SK-N-DZ (cell line): ENCODE results near the gene SIRT7. TPM values are rescaled to one million over a fixed set of nuclear protein-coding genes. Genes with fewer than 3 reads are reported as not detected.

Source experiments
- DNase-seq: peaks from one replicate; pipeline ENCODE4 v3.0.0-alpha.2; 2015; ENCODE audit warnings: low spot score
- polyA plus RNA-seq, 2 experiments: library from polyadenylated mRNA; depleted of rRNA; stranded (reverse); fragments of >200 nt; gene quantifications; 2 replicates each; pipeline ENCODE4 v1.2.3, GENCODE V29; 2014

Gene SIRT7, protein sequence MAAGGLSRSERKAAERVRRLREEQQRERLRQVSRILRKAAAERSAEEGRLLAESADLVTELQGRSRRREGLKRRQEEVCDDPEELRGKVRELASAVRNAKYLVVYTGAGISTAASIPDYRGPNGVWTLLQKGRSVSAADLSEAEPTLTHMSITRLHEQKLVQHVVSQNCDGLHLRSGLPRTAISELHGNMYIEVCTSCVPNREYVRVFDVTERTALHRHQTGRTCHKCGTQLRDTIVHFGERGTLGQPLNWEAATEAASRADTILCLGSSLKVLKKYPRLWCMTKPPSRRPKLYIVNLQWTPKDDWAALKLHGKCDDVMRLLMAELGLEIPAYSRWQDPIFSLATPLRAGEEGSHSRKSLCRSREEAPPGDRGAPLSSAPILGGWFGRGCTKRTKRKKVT
- 13.1 and 31.6 TPM in 2 replicates for polyA plus RNA-seq (2014; cell fraction: cytosol; rRNA removed)
- polyA plus RNA-seq (2014; cell fraction: nucleus; rRNA removed): 103 and 122 TPM in 2 replicates

DNA sequence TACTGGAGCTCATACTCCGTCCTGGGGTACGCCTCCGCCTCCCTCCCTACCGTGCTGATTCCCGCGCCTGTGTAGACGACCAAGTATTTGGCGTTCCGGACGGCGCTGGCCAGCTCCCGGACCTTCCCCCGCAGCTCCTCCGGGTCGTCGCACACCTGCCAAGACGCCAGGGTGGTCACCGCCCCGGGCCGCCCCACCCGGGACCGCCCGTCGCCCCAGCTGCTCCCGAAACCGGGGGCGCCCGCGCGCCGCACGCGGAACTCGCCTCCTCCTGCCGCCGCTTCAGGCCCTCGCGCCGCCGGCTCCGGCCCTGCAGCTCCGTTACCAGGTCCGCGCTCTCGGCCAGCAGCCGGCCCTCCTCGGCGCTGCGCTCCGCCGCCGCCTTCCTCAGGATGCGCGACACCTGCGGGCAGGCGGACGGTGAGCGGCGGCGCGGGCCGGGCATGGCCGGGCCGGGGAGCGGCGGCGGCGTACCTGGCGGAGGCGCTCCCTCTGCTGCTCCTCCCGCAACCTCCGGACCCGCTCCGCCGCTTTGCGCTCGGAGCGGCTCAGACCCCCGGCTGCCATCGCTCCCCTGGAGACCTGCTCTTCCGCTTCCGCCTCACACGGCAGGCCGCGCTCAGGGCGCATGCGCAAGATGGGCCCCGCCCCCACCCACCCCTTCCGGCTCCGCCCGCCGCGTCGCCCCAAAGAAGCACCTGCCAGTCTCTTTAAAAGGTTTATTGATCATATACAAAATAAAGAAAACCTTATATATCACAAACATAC is at the start of gene SIRT7:
Gene SIRT7 (minus strand): TSS at position 612 of the 768 bp plus-strand sequence. CDS start 45 bp downstream, at position 567.
- peak; percentile 81 for DNase-seq

DNA sequence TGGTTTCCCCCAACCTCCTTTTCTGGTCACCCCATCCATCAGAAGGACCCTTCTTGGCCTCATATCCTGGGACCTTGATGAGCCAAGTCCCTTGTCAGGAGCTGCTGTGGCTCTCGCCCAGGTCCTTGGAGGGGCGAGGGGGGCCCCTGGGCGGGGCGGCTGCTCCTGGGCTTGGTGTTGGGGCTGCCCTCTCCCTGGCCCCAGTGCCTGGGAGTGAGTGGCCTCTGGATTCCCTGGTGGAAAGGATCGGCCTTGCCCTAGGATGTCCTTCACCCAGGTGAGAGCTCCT is 49.2 kb upstream of the SIRT7 start:
- no peak for DNase-seq

DNA sequence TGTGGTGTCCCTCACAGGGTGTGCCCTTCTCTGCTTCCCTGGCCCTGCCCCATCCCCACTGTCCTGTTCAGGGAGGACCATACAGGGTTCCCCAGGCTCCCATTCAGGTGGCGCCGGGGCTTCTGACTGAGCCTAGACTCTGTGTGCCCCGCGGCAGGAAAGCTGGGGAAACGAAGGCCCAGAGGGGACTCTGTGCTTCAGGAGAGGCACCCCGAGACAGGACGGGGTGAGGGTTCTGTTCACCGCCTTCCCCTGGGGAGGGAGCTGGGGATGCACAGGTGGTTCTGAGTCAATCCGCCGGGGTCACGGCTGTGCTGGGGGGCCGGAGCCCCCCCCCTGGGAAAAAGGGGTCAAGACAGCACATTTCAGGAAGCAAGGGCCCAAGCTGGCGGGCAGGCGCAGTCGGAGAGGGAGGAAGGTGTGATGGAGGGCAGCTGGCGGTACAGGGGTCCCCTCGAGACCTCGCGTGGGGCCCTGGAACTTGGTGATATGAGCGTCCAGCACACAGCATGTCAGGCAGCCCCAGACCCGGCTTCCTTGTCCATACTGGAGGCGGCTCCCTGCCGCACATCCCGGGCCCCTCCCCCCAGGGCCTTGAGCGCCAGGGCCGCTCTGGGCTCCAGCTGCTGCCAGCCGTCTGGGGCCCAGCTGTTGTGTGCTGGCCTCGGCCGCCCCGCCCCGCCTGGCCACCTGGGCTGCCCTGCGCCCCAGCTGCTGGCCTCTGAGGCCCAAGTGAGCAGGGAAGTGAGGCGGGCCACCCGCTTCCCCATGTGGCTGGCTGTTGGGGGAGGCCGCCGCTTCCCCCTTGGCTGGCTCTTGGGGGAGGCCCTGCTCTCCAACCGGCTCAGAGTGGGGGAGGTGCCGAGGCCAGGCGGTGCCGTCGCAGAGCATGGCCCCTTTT is 48.6 kb upstream of the SIRT7 start:
- DNase-seq: peak; percentile 92

DNA sequence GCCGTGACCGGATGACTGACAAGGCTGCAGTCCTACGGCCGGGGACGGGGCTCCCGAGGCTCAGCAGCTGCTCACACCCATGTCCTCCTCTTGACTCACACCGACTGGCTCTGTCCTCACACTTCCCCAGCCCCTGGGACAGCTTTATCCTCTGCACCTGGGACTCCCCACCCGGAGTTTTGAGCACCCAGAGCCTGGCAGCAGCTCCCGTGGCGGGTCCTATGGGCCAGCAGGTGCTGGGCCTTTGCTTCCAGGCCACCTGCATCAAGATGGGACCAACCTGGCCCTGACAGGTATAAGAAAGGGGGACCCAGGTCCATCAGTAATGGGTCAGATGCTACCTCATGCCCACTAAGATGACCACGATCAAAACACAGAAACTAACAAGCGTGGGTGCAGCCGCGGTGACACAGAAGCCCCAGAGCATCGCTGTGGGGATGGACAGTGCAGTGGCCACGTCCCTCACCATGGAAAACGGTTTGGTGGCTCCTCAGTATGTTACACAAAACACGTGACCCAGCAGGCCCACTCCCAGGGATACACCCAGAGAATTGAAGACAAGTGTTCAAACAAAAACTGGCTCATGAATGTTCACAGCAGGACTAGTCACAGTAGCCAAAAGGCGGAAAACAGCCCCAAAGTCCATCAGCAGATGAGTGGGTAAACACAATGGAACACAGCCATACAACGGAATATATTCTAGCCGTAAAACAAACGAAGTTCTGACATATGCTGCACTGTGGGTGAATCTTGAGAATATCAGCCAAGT is 46.3 kb upstream of the SIRT7 start:
- DNase-seq: no peak

DNA sequence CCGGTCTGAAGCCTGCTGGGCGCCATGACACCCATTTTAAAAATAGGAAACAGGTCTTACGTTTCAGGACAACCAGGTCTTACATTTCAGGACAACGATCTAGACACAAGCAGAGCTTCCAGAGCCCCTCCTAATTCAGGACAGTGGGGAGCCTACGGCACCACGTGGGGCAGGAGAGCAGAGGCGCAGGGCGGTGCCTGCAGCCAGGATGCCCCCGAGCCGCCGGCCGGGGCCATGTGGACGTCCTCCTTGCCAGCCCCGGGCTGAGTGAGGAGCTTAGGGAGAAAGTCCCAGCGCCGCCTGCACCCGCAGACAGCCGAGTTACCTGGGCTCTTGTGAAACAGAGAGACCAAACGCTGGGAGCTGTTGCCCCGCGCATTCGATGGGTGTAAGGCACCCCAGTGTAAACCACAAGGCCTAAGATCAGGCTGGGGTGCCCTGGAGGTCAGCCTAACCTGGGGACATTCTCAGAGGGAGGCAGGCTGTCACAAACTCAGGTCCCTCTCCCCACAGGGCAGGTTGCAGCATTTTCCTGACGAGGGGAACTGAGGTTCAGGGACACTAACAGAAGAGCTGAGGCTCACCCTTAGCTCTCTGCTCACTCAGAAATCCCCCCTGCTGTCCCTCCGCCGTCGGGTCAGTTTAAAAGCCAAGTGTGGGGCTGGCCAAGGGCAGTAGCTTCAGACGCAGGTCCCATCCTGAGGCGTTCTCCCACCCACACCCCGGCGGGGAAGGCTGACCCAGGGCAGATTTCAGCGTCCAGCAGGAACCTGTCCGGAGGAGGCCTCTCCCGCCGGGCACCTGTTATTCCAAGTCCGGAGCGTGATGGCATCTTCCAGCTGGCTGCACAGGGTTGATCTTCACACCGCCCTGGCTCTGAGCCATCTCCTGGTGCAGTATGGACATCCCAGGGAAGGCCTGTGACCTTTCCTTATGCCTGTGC is 44.8 kb upstream of the SIRT7 start:
- no peak for DNase-seq

DNA sequence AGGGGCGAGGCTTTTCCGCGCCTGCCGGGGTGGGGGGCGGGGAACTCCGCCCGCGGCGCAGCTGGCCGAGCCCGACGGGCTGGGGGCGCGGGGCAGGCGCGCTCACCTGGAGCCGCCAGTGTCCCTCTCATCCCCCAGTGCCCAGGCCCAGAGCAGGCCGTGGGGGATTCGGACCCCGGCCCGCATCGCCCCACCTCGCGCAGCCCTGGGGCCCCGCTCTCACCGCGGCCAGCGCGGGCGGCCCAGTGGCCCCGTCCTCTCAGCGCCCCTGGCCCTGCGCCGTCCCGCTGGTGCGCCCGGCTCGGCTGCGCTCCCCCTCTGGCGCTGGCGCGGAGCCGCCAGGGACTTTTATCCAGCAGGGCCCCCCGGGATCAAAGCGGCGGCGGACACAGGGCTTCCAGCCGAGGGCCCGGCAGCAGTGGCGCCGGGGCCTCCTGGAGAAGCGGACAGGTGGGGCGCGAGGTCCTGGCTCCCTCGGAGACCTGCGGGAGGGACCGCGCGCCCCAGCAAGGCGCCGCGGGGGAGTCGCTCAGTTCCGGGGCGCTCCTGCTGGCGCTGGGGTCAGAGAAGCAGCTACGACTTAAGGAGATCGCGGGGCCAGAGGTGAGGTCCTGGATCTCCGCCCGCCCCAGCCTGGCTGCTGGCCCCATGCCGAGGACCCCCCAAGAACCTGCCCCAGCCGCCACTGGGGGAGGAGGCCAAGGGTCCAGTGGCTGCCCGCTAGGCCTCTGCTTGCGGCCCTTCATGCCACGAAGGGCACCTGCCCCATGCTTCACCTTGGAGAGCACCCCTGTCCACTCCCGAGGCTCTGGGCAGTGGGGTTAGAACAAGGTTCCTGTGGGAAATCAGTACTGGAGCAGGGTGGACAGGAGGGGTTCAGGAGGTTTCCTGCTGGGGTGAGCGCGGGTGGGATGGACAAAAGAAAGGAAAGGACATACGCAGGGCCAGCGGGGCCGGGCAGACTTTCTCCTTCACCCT is 43.8 kb upstream of the SIRT7 start:
- DNase-seq: no peak

DNA sequence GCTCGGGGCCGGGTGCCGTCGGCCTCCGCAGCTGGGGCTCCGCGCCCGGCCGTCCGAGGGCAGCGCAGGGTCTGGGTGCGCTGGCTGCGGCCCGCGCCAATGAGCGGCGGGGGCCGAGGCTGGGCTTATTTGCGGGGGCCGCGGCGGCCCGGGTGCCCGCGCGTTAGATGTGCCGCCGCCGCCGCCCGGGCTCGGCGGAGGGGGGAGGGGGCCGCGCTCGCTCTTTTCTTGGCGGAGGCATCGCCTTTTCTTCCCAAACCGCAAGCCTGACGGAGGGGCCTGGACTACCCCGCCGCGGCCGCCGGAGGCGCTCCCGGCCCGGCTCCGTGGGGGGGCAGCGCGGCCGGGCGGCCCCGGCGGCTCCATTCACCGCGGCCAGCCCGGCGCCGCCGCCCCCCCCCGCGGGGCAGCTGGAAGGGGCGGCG is 43.1 kb upstream of the SIRT7 start, which contains the start of gene NOTUM:
Gene NOTUM (minus strand): TSS at position 101 of the 425 bp plus-strand sequence. CDS start 278 bp downstream, outside the sequence.
- no peak for DNase-seq

DNA sequence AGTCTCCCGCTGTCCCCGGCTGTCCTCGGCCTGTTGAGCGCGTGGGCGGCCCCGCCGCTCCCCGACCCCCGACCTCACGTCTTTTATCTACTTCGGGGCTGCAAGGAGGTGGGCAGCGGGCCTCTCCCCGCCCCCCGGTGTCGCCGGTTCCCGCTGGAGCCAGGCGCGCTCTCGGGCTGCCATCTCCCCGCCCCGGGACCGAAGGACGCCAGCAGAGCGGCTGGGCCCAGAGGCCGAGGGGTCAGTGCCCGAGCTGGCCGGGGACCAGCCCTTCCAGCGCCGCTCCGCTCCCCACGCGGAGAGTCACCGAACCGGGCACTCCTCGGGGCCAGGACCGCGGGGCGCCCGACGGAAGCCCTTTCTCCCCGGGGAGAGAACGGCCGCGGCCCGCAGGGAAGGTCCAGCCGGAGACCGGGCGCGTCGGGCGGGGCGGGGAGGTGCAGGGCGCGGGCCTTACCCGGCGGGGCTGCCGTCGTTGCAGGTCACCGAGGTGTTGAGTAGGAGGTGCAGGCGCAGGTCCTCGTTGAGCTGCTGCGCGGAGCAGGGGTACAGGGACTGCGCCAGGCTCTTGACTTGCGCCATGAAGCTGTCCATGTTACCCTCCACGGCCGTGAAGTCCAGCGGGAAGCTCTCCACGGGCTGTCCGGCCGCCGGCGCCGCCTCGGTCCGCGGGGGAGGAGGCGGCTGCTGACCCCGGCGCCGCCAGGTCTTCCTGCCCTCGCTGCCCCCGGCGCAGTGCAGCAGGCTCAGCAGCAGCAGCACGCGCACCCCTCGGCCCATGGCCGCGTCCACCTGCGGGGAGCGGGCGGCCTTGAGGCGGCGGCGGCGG is 42.4 kb upstream of the SIRT7 start:
- no peak for DNase-seq

DNA sequence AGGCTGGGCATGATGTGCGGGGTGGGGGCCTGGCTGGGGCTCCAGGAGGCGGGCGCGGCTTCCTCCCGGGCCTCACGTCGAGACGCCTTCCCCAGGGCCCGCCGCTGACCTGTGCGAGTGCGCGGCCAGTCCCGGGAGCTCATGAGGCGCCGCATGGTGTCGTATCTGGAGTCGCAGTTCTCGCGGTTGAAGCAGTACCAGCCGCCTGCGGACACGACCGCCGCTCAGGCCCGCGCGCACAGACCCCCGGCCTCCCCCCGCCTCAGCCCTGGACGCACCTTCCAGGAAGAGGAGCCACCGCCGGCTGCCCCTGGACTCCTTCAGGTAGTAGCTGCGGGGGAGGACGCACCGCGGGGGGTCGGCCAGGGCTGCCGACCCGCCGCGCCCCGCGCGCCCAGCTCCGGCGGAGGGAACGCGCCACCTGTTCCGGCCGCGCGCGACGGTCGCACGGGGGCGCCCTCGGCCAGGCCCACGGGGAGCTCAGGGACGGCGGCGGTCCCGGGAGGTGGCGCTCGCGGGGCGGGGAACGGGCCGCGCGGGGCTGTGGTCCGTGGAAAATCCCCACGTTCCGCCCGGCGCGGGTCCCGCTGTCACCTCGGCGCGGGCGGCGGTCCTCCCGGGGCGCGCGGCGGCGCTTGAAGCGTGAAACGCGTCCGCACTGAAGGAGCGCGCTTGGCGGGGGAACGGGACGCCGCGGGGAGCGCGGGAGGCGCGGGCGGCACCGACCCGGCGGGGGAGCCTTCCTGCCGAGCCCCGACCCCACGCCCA is 41.6 kb upstream of the SIRT7 start:
- peak; percentile 77 for DNase-seq

DNA sequence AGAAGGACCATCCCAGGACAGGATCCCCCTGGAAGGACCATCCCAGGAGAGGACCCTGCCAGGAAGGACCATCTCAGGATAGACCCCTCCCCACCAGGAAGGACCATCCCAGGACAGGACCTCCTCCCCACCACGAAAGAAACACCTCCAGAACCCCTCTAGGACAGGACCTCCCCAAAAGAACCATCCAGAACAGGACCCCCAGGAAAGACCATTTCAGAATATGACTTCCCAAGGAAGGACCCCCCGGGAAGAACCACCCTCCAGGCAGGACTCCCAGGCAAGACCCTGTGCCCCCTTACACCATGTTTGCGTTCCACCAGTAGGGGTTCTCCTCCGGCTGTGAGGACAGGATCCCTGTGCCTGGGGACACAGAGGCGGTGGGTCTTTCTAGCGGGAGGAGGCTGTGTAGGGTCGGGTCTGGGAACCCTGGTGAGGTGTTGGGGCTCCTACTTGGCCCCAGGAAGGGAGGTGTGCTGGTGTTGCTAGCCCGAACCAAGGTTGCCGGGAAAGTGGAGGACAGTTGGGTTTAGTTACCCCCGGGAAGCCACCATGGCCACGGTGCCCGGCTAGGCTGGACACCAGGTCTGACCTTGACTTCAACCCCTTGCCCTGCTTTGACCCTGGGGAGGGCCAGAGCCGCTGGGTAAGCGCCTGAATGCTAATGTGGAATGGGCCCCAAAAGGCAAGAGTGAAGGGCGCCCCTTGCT is 40.8 kb upstream of the SIRT7 start:
- no peak for DNase-seq

DNA sequence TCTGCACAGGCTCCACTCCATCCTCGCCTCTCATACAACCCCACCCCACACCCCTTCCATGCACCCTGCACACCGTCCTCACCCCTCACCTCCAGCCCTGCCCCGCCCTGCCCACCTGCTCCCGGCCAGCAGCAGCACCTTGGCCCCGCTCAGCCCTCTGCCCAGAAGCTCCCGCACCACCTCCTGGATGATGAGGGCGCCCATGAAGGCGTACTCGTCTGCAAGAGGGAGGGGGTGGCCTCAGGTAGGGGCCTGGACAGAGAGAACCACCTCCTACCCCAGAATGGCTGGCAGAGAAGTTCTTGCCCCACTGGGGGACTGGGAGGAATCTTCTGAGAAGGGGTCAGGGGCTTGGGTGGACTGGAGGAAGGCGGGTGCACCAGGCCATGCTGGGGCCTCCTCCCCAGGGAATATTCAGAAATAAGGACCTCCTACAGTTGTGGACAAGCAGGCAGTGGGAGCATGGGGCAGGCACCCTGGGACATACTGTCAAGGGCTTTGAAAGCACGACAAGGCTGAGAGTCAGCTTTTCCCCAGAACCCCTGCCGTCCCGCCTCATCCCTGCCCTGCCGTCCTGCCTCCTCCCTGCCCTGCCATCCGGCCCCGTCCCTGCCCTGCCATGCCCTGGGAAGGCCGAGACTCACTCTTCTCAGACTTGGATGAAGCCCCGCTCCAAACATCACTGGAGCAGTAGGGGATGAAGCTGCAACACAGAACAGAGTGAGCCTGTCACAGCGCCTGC is 39.9 kb upstream of the SIRT7 start:
- no peak for DNase-seq

DNA sequence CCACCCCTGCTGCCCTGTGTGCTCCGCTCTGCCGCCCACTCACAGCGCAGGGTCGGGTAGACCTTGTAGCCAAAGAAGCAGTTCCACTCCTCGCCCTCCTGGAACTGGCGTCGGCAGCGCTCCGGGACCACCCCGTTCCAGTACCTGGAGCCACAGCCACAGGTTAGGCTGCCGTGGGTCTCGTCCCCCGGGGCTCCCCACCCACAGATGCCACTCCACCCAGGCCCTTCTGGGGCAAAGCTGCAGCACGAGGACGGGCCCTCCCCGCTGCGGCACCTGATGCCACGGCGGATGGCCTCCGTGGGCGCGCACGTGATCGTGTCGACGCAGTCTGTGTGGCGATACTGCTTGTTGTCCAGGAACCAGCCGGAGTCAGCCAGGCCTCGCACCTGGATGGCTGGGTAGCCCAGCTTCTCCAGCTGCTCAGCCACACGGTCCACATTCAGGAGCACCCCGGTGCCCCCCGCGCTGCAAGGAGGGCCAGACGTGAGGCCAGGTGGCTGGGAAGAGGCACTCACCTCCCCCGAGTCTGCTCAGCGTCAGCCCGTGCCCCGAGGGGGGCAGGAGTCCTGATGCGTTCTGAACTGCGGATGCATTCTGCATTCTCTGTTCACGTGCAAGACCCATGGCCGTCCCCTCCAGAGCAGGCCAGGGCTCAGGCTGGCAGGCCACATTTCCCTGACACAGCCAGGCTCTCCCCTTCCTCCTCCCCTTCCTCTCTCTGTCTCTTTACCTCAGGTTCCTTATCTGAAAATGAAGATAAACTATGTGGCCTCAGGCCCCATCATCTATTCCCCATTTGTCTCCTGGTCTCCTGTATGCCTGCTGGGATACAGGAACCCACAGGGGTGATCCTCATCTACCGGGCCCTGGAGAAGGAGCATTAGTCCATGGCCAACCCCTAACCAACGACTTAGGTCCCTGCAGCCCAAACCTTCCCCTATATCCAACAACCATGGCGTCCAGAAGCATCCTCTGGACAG is 38.9 kb upstream of the SIRT7 start:
- DNase-seq: no peak

DNA sequence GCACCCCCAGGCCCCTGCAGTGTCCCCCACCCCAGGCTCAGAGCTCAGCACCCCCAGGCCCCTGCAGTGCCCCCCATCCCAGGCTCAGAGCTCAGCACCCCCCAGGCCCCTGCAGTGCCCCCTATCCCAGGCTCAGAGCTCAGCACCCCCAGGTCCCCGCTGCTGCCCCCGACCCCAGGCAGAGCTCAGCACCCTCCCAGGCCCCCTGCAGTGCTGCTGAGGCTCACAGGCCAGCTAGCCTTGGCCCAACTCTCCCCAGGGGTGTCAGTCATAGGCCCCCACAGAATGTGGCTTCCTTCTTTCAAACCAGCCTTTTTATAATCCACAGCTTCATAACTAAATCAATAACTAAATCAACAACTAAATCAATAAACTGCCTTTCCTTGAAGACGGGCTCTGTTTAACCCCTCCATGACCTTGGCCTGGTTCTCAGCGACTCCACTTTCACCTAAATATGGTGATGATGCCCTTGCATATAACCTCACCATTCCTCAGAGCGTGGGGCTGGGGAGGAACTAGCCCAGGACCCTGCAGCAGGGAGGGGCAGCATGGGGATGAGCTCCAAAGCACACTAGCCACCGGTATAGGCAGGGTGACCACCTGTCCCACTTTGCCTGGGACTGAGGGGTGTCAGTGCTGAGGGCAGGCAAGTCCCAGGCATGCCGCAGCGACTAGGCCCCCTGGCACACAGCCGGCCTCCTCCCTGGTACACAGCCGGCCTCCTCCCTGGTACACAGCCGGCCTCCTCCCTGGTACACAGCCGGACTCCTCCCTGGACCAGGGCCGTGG is 38.0 kb upstream of the SIRT7 start:
- DNase-seq: no peak
